ENCODE measurements around the gene SF3B2.
"Not testable (repeated sequence)": the region's sequence is repeated elsewhere in the genome, so short reads cannot be mapped to it uniquely, and the experiment has no call there.

Gene SF3B2

DNA sequence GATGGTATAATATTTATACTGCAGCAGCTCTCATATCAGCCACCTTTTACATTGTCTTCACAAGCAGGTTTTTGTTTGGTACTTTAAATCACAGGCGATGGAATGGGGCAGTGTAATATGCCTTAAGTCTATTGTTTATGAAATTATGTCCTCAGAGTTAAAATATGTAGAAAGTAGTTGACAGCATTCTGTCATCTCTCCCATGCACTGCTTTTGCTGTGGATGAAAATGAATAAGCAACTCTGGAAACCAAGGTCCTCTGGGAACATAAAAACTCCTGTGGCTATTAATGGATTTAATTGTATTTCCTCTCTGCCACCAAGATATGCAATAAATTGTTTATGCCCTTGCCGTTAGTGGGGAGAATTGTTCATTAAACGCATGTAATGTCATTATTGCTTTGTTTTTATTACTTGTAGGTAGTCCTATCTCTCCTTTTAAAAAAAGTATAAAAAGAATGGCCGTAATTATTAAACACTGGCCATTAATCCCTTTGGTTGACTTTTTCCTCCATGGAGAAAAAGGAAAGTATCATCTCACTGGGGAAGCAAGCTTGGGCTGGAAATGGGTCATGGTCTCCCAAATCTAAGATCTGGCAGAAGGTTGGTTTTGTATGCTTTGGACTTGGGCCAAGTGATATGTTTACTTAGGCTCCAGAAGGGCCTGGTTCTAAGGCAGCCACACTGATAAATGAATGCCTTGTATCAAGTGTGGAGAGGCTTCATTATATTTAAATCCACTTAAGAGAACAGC is 31.0 kb downstream of the SF3B2 start:
- Histone ChIP-seq H3K4me1 (ENCODE audit: control insufficient read depth in 2 of 2, insufficient read depth in 2 of 2, low read length in 2 of 2) (peaks cover 13 to 23% of the 10 kb centered on the region in 2 donors), H3K9me3 (ENCODE audit: control insufficient read depth in 2 of 2, low read length in 2 of 2) (no peaks in the 10 kb centered on the region), H3K4me3 (ENCODE audit: low read length in 2 of 2) (no peak overlapping the region), H3K27me3 (ENCODE audit: control insufficient read depth in 2 of 2, insufficient read depth in 2 of 2, low read length in 2 of 2) (no peaks in the 10 kb centered on the region), H3K9ac (ENCODE audit: low read depth in 1 of 2, low read length in 2 of 2) (no peak overlapping the region), H3K27ac (ENCODE audit: low read depth in 2 of 2, low read length in 2 of 2) (no peak overlapping the region), H3K36me3 (ENCODE audit: control insufficient read depth in 2 of 2, insufficient read depth in 2 of 2, low read length in 2 of 2) (no peaks in the 10 kb centered on the region)

DNA sequence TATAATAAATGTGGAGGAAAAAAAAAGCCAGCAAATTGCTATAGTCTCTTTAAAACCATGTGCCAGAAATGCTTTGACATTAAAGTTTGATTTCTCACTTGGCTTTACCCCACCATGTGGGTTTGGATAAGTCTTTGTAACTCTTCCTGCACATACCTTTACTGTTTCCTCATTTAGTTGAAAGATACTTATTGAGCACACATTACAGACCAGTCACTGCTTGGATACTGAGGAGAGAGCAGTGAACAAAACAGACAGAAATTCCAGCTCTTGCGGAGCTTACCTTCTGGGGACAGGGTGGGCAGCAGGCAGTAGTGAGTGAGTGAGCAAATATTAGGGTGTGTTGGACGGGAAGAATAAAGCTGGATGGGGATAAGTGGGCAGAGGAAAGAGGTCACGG is 31.6 kb downstream of the SF3B2 start:
- Histone ChIP-seq H3K4me1 (ENCODE audit: control insufficient read depth in 2 of 2, insufficient read depth in 2 of 2, low read length in 2 of 2) (peaks cover 13 to 23% of the 10 kb centered on the region in 2 donors), H3K27me3 (ENCODE audit: control insufficient read depth in 2 of 2, insufficient read depth in 2 of 2, low read length in 2 of 2) (no peaks in the 10 kb centered on the region), H3K9me3 (ENCODE audit: control insufficient read depth in 2 of 2, low read length in 2 of 2) (no peaks in the 10 kb centered on the region), H3K9ac (ENCODE audit: low read depth in 1 of 2, low read length in 2 of 2) (no peak overlapping the region), H3K27ac (ENCODE audit: low read depth in 2 of 2, low read length in 2 of 2) (no peak overlapping the region), H3K4me3 (ENCODE audit: low read length in 2 of 2) (no peak overlapping the region), H3K36me3 (ENCODE audit: control insufficient read depth in 2 of 2, insufficient read depth in 2 of 2, low read length in 2 of 2) (no peaks in the 10 kb centered on the region)

DNA sequence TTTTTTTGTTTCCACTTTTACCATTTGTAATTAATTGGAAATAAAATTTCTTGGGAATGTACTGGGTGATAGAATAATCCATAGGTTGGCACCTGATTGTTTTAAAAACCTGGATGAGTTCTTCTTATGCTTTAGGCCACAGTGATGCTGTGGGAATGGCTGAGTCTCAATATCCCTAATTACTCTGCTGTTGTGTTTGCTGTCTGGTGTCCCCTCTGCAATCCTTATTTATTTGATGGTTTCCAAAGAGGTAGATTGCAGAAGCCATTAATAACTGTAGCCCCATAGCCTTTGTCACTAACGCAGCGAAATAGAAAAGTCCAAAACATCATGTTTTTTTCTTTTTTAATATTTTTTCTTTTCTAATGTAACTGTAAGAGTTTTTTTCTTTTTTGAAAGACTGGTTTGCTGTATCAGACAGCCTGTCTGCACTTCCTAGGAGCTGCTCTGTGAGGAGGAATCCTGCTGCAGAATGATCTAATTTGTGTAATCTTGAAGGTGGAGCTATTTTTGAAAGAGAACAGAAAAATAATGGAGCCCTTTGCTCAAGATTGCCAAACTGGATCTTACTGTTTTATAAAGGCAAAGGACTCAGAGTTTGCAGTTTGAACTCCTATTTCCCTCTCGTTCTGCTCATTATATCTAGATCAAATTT is 32.8 kb downstream of the SF3B2 start:
- Histone ChIP-seq H3K4me3 (ENCODE audit: low read length in 2 of 2) (no peak overlapping the region), H3K27ac (ENCODE audit: low read depth in 2 of 2, low read length in 2 of 2) (no peak overlapping the region), H3K4me1 (ENCODE audit: control insufficient read depth in 2 of 2, insufficient read depth in 2 of 2, low read length in 2 of 2) (peaks cover 13 to 23% of the 10 kb centered on the region in 2 donors), H3K27me3 (ENCODE audit: control insufficient read depth in 2 of 2, insufficient read depth in 2 of 2, low read length in 2 of 2) (no peaks in the 10 kb centered on the region), H3K36me3 (ENCODE audit: control insufficient read depth in 2 of 2, insufficient read depth in 2 of 2, low read length in 2 of 2) (no peaks in the 10 kb centered on the region), H3K9me3 (ENCODE audit: control insufficient read depth in 2 of 2, low read length in 2 of 2) (no peaks in the 10 kb centered on the region), H3K9ac (ENCODE audit: low read depth in 1 of 2, low read length in 2 of 2) (no peak overlapping the region)

DNA sequence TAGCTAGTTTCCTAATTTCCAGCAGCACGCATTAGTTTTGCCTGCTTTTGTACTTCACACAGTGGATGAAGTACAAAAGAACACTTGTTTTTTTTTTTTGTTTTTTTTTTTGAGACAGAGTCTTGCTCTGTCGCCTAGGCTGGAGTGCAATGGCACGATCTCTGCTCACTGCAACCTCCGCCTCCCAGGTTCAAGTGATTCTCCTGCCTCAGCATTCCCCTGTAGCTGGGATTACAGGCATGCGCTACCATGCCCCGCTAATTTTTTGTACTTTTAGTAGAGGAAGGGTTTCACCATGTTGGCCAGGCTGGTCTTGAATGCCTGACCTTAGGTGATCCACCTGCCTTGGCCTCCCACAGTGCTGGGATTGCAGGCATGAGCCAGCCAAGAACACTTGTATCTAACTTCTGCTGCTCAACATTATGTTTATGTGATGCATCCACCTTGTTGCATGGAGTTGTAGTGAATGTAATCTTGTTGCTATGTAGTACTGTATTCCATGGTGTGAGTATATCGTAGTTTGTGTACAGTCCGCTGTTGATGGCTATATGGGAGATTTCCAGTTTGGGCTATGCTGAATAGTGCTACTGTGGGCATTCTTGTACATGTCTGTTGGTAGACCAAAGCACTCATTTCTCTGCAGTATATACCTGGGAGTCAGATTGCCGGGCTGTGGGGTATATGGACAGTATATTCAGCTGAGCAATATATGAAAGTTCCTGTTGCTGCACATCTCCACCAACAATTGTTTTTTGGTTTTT is 35.2 kb downstream of the SF3B2 start:
- Histone ChIP-seq H3K4me1 (ENCODE audit: control insufficient read depth in 2 of 2, insufficient read depth in 2 of 2, low read length in 2 of 2) (peaks cover 4 to 10% of the 10 kb centered on the region in 2 donors), H3K27ac (ENCODE audit: low read depth in 2 of 2, low read length in 2 of 2) (no peak overlapping the region), H3K9me3 (ENCODE audit: control insufficient read depth in 2 of 2, low read length in 2 of 2) (no peaks in the 10 kb centered on the region), H3K4me3 (ENCODE audit: low read length in 2 of 2) (no peak overlapping the region), H3K36me3 (ENCODE audit: control insufficient read depth in 2 of 2, insufficient read depth in 2 of 2, low read length in 2 of 2) (no peaks in the 10 kb centered on the region), H3K9ac (ENCODE audit: low read depth in 1 of 2, low read length in 2 of 2) (no peak overlapping the region), H3K27me3 (ENCODE audit: control insufficient read depth in 2 of 2, insufficient read depth in 2 of 2, low read length in 2 of 2) (no peaks in the 10 kb centered on the region)

- H3K36me3 ChIP-seq (ENCODE audit: control insufficient read depth in 2 of 2, insufficient read depth in 2 of 2, low read length in 2 of 2): no peaks in the 10 kb centered on the region
- H3K4me1 ChIP-seq (ENCODE audit: control insufficient read depth in 2 of 2, insufficient read depth in 2 of 2, low read length in 2 of 2): peaks cover 0 to 3% of the 10 kb centered on the region in 2 donors
- H3K9ac ChIP-seq (ENCODE audit: low read depth in 1 of 2, low read length in 2 of 2): no peak overlapping the region
- no peak overlapping the region for H3K4me3 ChIP-seq (ENCODE audit: low read length in 2 of 2)
- H3K9me3 ChIP-seq (ENCODE audit: control insufficient read depth in 2 of 2, low read length in 2 of 2): no peaks in the 10 kb centered on the region
- no peaks in the 10 kb centered on the region for H3K27me3 ChIP-seq (ENCODE audit: control insufficient read depth in 2 of 2, insufficient read depth in 2 of 2, low read length in 2 of 2)
- H3K27ac ChIP-seq (ENCODE audit: low read depth in 2 of 2, low read length in 2 of 2): no peak overlapping the region
Observed at GRCh38 chr11:66089067-66089466, 36.9 kb downstream of the SF3B2 start.

DNA sequence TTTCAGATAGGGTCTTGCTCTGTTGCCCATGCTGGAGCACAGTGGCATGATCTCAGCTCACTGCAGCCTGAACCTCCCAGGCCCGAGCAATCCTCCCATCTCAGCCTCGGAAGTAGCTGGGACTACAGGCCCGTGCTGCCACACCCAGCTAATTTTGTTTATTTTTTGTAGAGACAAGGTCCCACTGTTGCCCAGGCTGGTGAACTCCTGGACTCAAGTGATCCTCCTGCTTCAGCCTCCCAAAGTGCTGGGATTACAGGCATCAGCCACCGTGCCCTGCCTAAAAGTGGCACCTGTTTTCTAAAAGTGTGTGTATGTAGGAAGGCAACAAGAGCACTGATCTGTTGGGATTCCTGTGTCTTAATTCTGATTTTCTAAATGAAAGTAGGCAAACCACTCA is 38.1 kb downstream of the SF3B2 start:
- H3K9ac ChIP-seq (ENCODE audit: low read depth in 1 of 2, low read length in 2 of 2): no peak overlapping the region
- no peaks in the 10 kb centered on the region for H3K36me3 ChIP-seq (ENCODE audit: control insufficient read depth in 2 of 2, insufficient read depth in 2 of 2, low read length in 2 of 2)
- H3K9me3 ChIP-seq (ENCODE audit: control insufficient read depth in 2 of 2, low read length in 2 of 2): no peaks in the 10 kb centered on the region
- H3K4me1 ChIP-seq (ENCODE audit: control insufficient read depth in 2 of 2, insufficient read depth in 2 of 2, low read length in 2 of 2): peaks cover 0 to 3% of the 10 kb centered on the region in 2 donors
- H3K27ac ChIP-seq (ENCODE audit: low read depth in 2 of 2, low read length in 2 of 2): no peak overlapping the region
- H3K27me3 ChIP-seq (ENCODE audit: control insufficient read depth in 2 of 2, insufficient read depth in 2 of 2, low read length in 2 of 2): no peaks in the 10 kb centered on the region
- H3K4me3 ChIP-seq (ENCODE audit: low read length in 2 of 2): no peak overlapping the region

GRCh38 chr11:66092125-66092524 is 40.0 kb downstream of the SF3B2 start:
- H3K27me3 ChIP-seq (ENCODE audit: control insufficient read depth in 2 of 2, insufficient read depth in 2 of 2, low read length in 2 of 2); H3K36me3 ChIP-seq (ENCODE audit: control insufficient read depth in 2 of 2, insufficient read depth in 2 of 2, low read length in 2 of 2); H3K4me1 ChIP-seq (ENCODE audit: control insufficient read depth in 2 of 2, insufficient read depth in 2 of 2, low read length in 2 of 2); H3K4me3 ChIP-seq (ENCODE audit: low read length in 2 of 2); H3K9ac ChIP-seq (ENCODE audit: low read depth in 1 of 2, low read length in 2 of 2); H3K9me3 ChIP-seq (ENCODE audit: control insufficient read depth in 2 of 2, low read length in 2 of 2); H3K27ac ChIP-seq (ENCODE audit: low read depth in 2 of 2, low read length in 2 of 2): not testable (repeated sequence)

DNA sequence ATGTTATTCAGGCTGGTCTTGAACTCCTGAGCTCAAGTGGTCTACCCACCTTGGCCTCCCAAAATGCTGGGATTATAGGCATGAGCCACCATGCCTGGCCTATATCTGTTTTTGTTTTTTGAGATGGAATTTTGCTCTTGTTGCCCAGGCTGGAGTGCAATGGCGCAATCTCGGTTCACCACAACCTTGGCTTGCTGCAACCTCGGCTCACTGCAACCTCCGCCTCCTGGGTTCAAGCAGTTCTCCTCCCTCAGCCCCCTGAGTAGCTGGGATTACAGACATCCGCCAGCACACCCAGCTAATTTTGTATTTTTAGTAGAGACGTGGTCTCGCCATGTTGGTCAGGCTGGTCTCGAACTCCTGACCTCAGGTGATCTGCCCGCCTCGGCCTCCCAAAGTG is 47.6 kb downstream of the SF3B2 start:
- H3K4me1 ChIP-seq (ENCODE audit: control insufficient read depth in 2 of 2, insufficient read depth in 2 of 2, low read length in 2 of 2); H3K36me3 ChIP-seq (ENCODE audit: control insufficient read depth in 2 of 2, insufficient read depth in 2 of 2, low read length in 2 of 2); H3K9ac ChIP-seq (ENCODE audit: low read depth in 1 of 2, low read length in 2 of 2); H3K9me3 ChIP-seq (ENCODE audit: control insufficient read depth in 2 of 2, low read length in 2 of 2); H3K27me3 ChIP-seq (ENCODE audit: control insufficient read depth in 2 of 2, insufficient read depth in 2 of 2, low read length in 2 of 2); H3K27ac ChIP-seq (ENCODE audit: low read depth in 2 of 2, low read length in 2 of 2); H3K4me3 ChIP-seq (ENCODE audit: low read length in 2 of 2): not testable (repeated sequence)

- peak overlapping the region in 1 of 2 donors; percentile 39 for H3K4me3 ChIP-seq (ENCODE audit: low read length in 2 of 2)
- H3K27ac ChIP-seq (ENCODE audit: low read depth in 2 of 2, low read length in 2 of 2): peak overlapping the region in 1 of 2 donors; percentile 25
- no peak overlapping the region for H3K9ac ChIP-seq (ENCODE audit: low read depth in 1 of 2, low read length in 2 of 2)
- no peaks in the 10 kb centered on the region for H3K4me1 ChIP-seq (ENCODE audit: control insufficient read depth in 2 of 2, insufficient read depth in 2 of 2, low read length in 2 of 2)
- no peaks in the 10 kb centered on the region for H3K9me3 ChIP-seq (ENCODE audit: control insufficient read depth in 2 of 2, low read length in 2 of 2)
- no peaks in the 10 kb centered on the region for H3K36me3 ChIP-seq (ENCODE audit: control insufficient read depth in 2 of 2, insufficient read depth in 2 of 2, low read length in 2 of 2)
- no peaks in the 10 kb centered on the region for H3K27me3 ChIP-seq (ENCODE audit: control insufficient read depth in 2 of 2, insufficient read depth in 2 of 2, low read length in 2 of 2)
Observed at GRCh38 chr11:66100272-66101065, 48.3 kb downstream of the SF3B2 start.

Data from mucosa of rectum (tissue), 2 donors.